Lung (tissue), 12 donors: ENCODE measurements around the gene SAMHD1. TPM values are rescaled to one million over a fixed set of nuclear protein-coding genes. Genes with fewer than 3 reads are reported as not detected.

Source experiments
- ATAC-seq: fragments of 200-7000 bp; cut with Tn5 transposase; one replicate; pipeline ENCODE4 v1.9.1; 2020; ENCODE audit warnings: moderate number of reproducible peaks; ENCODE audit not compliant: insufficient read depth, low FRiP score
- DNase-seq, 3 donors: peaks; one replicate each; pipeline ENCODE4 v3.0.0-alpha.2; 2013 to 2017
- H3K27ac ChIP-seq, 2 donors: one replicate each; pipeline ENCODE4 v1.5.1; 2013; ENCODE audit warnings: mild to moderate bottlenecking in 2 of 2, moderate library complexity in 2 of 2, control low read depth in 1 of 2, inconsistent platforms in 1 of 2, low read depth in 1 of 2, low read length in 1 of 2
- H3K27me3 ChIP-seq, 3 donors: one replicate each; pipeline ENCODE4 v1.5.1; 2013; ENCODE audit warnings: low read length in 2 of 3; ENCODE audit not compliant: control insufficient read depth in 3 of 3, insufficient read depth in 3 of 3
- H3K36me3 ChIP-seq, 4 donors: one replicate each; pipeline ENCODE4 v1.5.1; 2013; ENCODE audit warnings: low read length in 4 of 4, mild to moderate bottlenecking in 1 of 4, moderate library complexity in 1 of 4; ENCODE audit not compliant: control insufficient read depth in 4 of 4, insufficient read depth in 4 of 4
- H3K4me1 ChIP-seq, 5 donors: one replicate each; pipeline ENCODE4 v1.5.1; 2013; ENCODE audit warnings: low read length in 5 of 5, mild to moderate bottlenecking in 2 of 5, moderate library complexity in 1 of 5; ENCODE audit not compliant: control insufficient read depth in 5 of 5, insufficient read depth in 5 of 5
- H3K4me3 ChIP-seq: one replicate; pipeline ENCODE4 v1.5.1; 2013; ENCODE audit warnings: mild to moderate bottlenecking, control low read depth, moderate library complexity
- H3K9ac ChIP-seq, 2 donors: one replicate each; pipeline ENCODE4 v1.5.1; 2013; ENCODE audit warnings: low read length in 2 of 2, control low read depth in 1 of 2; ENCODE audit not compliant: insufficient read depth in 1 of 2
- H3K9me3 ChIP-seq, 4 donors: one replicate each; pipeline ENCODE4 v1.5.1; 2013; ENCODE audit warnings: low read length in 3 of 4, mild to moderate bottlenecking in 1 of 4, moderate library complexity in 1 of 4; ENCODE audit not compliant: control insufficient read depth in 4 of 4, insufficient read depth in 3 of 4
- CTCF ChIP-seq: IDR thresholded peaks from 2 replicates; pipeline ENCODE4 v1.5.1; 2012; ENCODE audit warnings: mild to moderate bottlenecking; ENCODE audit errors: control extremely low read depth, extremely low read depth
- WGBS, 2 donors: extraction: QIAGEN DNeasy Blood & Tissue Kit; methylation state at CpG; one replicate each; pipeline ENCODE4 v1.1.7; 2013; 5-methylcytosine and 5-hydroxymethylcytosine counted together
- polyA plus RNA-seq, 2 donors: library from polyadenylated mRNA; stranded (reverse); fragments of 200-250 nt; gene quantifications; one replicate each; pipeline ENCODE4 v1.2.1, GENCODE V29; 2013
- total RNA-seq, 2 donors: library from RNA; depleted of rRNA in 1 of 2; stranded (reverse); fragments of >200 nt in 1 of 2; gene quantifications; one replicate each; pipeline ENCODE4 v1.2.1, GENCODE V29; 2014 to 2021
- donor health status: control.
- donor health status: control.
- donor health status: Bipolar disorder and iron deficiency.
- donor health status: healthy.
- donor health status: DM: yes; HTN: yes; CAD: no.

Gene SAMHD1
- total and polyA plus RNA-seq, 4 donors = 59.7 to 184 (median 90.9) TPM

- H3K27me3 ChIP-seq = no peaks in the 10 kb centered on the region
- H3K27ac ChIP-seq = no peak overlapping the region
- no peak overlapping the region for H3K9ac ChIP-seq
- H3K4me3 ChIP-seq = no peak overlapping the region
- 76 to 81% methylated on average over 10 of the region's 10 CpGs for WGBS, 2 donors
- H3K4me1 ChIP-seq = peaks cover 0 to 10% (median 0%) of the 10 kb centered on the region in 5 donors
- no peak for TF ChIP-seq CTCF
- DNase-seq = no peak
- ATAC-seq = no peak
- H3K9me3 ChIP-seq = peaks cover 0 to 2% (median 0%) of the 10 kb centered on the region in 4 donors
- H3K36me3 ChIP-seq = no peaks in the 10 kb centered on the region
Measured at GRCh38 chr20:36957875-36958667, 6.6 kb upstream of the SAMHD1 start.

GRCh38 chr20:36956674-36957073 lies 5.2 kb upstream of the SAMHD1 start:
- no peak overlapping the region for H3K9ac ChIP-seq

GRCh38 chr20:36956016-36956415 lies 4.5 kb upstream of the SAMHD1 start:
- H3K36me3 ChIP-seq = no peaks in the 10 kb centered on the region
- TF ChIP-seq CTCF = no peak
- DNase-seq = no peak
- no peak for ATAC-seq
- no peaks in the 10 kb centered on the region for H3K9me3 ChIP-seq
- no peak overlapping the region for H3K9ac ChIP-seq
- no peak overlapping the region for H3K27ac ChIP-seq
- H3K4me1 ChIP-seq = peaks cover 0 to 15% (median 2%) of the 10 kb centered on the region in 5 donors
- no peaks in the 10 kb centered on the region for H3K27me3 ChIP-seq
- no peak overlapping the region for H3K4me3 ChIP-seq
- WGBS, 2 donors = 70 to 78% methylated on average over 3 of the region's 3 CpGs

More at GRCh38 chr20:36956674-36957073, 5.2 kb upstream of the SAMHD1 start:
- Histone ChIP-seq H3K4me3 (no peak overlapping the region), H3K9me3 (no peaks in the 10 kb centered on the region), H3K27me3 (no peaks in the 10 kb centered on the region), H3K27ac (no peak overlapping the region), H3K36me3 (no peaks in the 10 kb centered on the region), H3K4me1 (peaks cover 0 to 15% (median 2%) of the 10 kb centered on the region in 5 donors)
- DNase-seq (no peak), ATAC-seq (no peak)
- no peak for TF ChIP-seq CTCF
- 92 to 98% methylated on average over 2 of the region's 2 CpGs for WGBS, 2 donors
